Neural cell (in vitro differentiated cells): ENCODE data around the gene DGKG. TPM values are rescaled to one million over a fixed set of nuclear protein-coding genes. Genes with fewer than 3 reads are reported as not detected.

Source experiments
- H2AFZ ChIP-seq: fragments of 200-600, 300-800 bp; sonication (generic), shearing (Covaris generic); 2 replicates; pipeline ENCODE4 v1.6.0; 2014; ENCODE audit warnings: low read depth, mild to moderate bottlenecking, antibody characterized with exemption, low read length, moderate library complexity
- H3F3A ChIP-seq: fragments of 200-600 bp; shearing (Covaris generic); 2 replicates; pipeline ENCODE4 v1.6.1; 2016; ENCODE audit warnings: mild to moderate bottlenecking, moderate library complexity, mixed read lengths, antibody characterized with exemption, low read length; ENCODE audit not compliant: insufficient read depth, poor library complexity, severe bottlenecking
- H3K27ac ChIP-seq: fragments of 200-600, 300-800 bp; sonication (generic), shearing (Covaris generic); 2 replicates; pipeline ENCODE4 v1.5.1; 2014; ENCODE audit warnings: mild to moderate bottlenecking, low read length, moderate library complexity
- H3K27me3 ChIP-seq: fragments of 300-800, 200-600 bp; sonication (generic), shearing (Covaris generic); 2 replicates; pipeline ENCODE4 v1.6.0; 2014; ENCODE audit warnings: mild to moderate bottlenecking, low read depth, low read length, moderate library complexity; ENCODE audit not compliant: insufficient read depth
- H3K36me3 ChIP-seq: fragments of 300-800, 200-600 bp; sonication (generic), shearing (Covaris generic); 2 replicates; pipeline ENCODE4 v1.5.1; 2014; ENCODE audit warnings: mild to moderate bottlenecking, antibody characterized with exemption, low read length, moderate library complexity; ENCODE audit not compliant: insufficient read depth
- H3K4me2 ChIP-seq: fragments of 300-800, 200-600 bp; sonication (generic), shearing (Covaris generic); 2 replicates; pipeline ENCODE4 v1.6.0; 2014; ENCODE audit warnings: mild to moderate bottlenecking, low read length
- H3K4me3 ChIP-seq: fragments of 300-800, 200-600 bp; sonication (generic), shearing (Covaris generic); 2 replicates; pipeline ENCODE4 v1.5.1; 2014; ENCODE audit warnings: mild to moderate bottlenecking, low read length, moderate library complexity
- H3K79me2 ChIP-seq: fragments of 200-600 bp; shearing (Covaris generic); replicated peaks from 2 replicates; pipeline ENCODE4 v1.6.0; 2014; ENCODE audit warnings: mild to moderate bottlenecking, low read length, moderate library complexity; ENCODE audit not compliant: insufficient read depth
- H3K9ac ChIP-seq: fragments of 300-800, 200-600 bp; sonication (generic), shearing (Covaris generic); 2 replicates; pipeline ENCODE4 v1.6.1; 2016; ENCODE audit warnings: mild to moderate bottlenecking, low read length, mixed read lengths
- H3K9me2 ChIP-seq: fragments of 200-600 bp; shearing (Covaris generic); 2 replicates; pipeline ENCODE4 v1.6.1; 2016; ENCODE audit warnings: mild to moderate bottlenecking, low read length, mixed read lengths; ENCODE audit not compliant: insufficient read depth
- H3K9me3 ChIP-seq: fragments of 200-600, 300-800 bp; sonication (generic), shearing (Covaris generic); 2 replicates; pipeline ENCODE4 v1.6.1; 2016; ENCODE audit warnings: mild to moderate bottlenecking, mixed run types, low read length, moderate library complexity, mixed read lengths
- H4K20me1 ChIP-seq: fragments of 200-600 bp; shearing (Covaris generic); 2 replicates; pipeline ENCODE4 v1.6.1; 2016; ENCODE audit warnings: mild to moderate bottlenecking, mixed run types; ENCODE audit not compliant: insufficient read depth
- EP300 ChIP-seq: fragments of 450-650 bp; conservative IDR thresholded peaks from 2 replicates; pipeline ENCODE4 v1.6.1; 2014; ENCODE audit warnings: antibody characterized with exemption, mild to moderate bottlenecking, moderate library complexity; ENCODE audit not compliant: poor library complexity, severe bottlenecking
- EZH2 ChIP-seq: fragments of 200-600, 300-800 bp; shearing (Covaris generic), sonication (generic); IDR thresholded peaks from 2 replicates; pipeline ENCODE4 v1.6.1; 2014; ENCODE audit warnings: antibody characterized with exemption, low read length, borderline replicate concordance, mild to moderate bottlenecking; ENCODE audit not compliant: insufficient read depth, poor library complexity, severe bottlenecking
- MXI1 ChIP-seq: fragments of 450-650 bp; conservative IDR thresholded peaks from 2 replicates; pipeline ENCODE4 v1.6.1; 2014; ENCODE audit warnings: antibody characterized with exemption, mild to moderate bottlenecking; ENCODE audit not compliant: poor library complexity, severe bottlenecking
- POLR2AphosphoS5 ChIP-seq: IDR thresholded peaks from 2 replicates; pipeline ENCODE4 v1.6.1; 2012
- RAD21 ChIP-seq: fragments of 450-650 bp; conservative IDR thresholded peaks from 2 replicates; pipeline ENCODE4 v1.6.1; 2014; ENCODE audit warnings: antibody characterized with exemption, mild to moderate bottlenecking, moderate library complexity
- SMC3 ChIP-seq: fragments of 450-650 bp; conservative IDR thresholded peaks from 2 replicates; pipeline ENCODE4 v1.6.1; 2014; ENCODE audit warnings: antibody characterized with exemption, mild to moderate bottlenecking, moderate library complexity; ENCODE audit not compliant: poor library complexity
- TAF1 ChIP-seq: IDR thresholded peaks from 2 replicates; pipeline ENCODE4 v1.6.1; 2012; ENCODE audit warnings: low read depth
- polyA plus RNA-seq: library from polyadenylated mRNA; depleted of rRNA; stranded (reverse); fragments of >200 nt; gene quantifications from 2 replicates; pipeline ENCODE4 v1.2.3, GENCODE V29; 2014
- TF ChIP-seq, protein P1 (sequence below): IDR thresholded peaks from 2 replicates; pipeline ENCODE4 v1.6.1; 2012; ENCODE audit warnings: borderline replicate concordance
- TF ChIP-seq, protein P2 (sequence below): fragments of 450-650 bp; IDR thresholded peaks from 2 replicates; pipeline ENCODE4 v1.5.1; 2014; ENCODE audit warnings: antibody characterized with exemption, mild to moderate bottlenecking, moderate library complexity; ENCODE audit not compliant: poor library complexity, severe bottlenecking

DGKG gene
- polyA plus RNA-seq, 1 donor from 2014 or later, result not detected

DNA sequence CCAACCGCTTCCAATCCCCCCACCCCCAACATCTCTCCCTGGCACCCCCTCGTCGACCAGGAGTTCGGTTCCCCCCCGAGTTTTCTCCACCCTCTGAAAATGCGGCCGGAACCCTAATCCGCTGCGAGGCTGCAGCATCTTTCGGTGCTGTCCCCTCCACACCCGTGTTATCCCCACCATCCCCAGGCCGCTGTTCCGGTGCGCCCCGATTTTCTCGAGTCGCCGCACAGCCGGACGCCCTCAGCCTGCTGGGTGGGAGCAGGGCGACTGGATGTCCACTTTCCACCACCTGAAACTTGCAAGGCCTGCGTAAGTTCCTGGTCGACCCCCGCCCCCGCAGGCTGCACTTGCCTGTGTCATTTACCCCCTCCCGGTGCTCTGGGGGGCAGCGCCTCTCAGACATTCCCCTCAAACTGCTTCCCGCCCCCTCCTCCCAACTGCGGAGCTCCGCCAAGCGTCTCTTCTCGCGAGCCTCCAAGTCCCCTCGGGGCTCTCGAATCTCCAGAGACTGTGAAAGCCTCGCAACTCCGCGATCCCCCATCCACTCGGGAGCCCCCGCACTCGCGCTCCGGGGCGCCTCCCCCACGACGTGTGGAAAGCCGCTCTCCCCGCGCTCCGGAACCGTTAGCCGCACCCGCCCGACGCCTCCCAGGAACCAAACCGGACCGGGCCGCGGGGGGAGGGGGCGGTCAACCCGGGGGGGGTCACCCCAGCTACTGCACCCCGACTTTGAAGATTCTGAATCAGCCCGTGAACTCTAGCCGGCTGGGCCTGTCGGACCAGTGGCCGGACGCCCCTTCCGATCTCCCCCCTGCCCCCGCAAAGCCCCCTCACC, 253.7 kb downstream of the DGKG start:
- H3K79me2 ChIP-seq, result no peaks in the 10 kb centered on the region
- peak overlapping the region; percentile 90 for H3K4me2 ChIP-seq
- no peaks in the 10 kb centered on the region for H3F3A ChIP-seq
- no peaks in the 10 kb centered on the region for H4K20me1 ChIP-seq
- H3K9ac ChIP-seq, result peak overlapping the region; percentile 67
- H3K4me3 ChIP-seq, result peak overlapping the region; percentile 81
- no peaks in the 10 kb centered on the region for H3K9me2 ChIP-seq
- H3K27ac ChIP-seq, result no peak overlapping the region
- TF ChIP-seq MXI1, result no peak
- TF ChIP-seq RAD21, result no peak
- TF ChIP-seq, protein P1, sequence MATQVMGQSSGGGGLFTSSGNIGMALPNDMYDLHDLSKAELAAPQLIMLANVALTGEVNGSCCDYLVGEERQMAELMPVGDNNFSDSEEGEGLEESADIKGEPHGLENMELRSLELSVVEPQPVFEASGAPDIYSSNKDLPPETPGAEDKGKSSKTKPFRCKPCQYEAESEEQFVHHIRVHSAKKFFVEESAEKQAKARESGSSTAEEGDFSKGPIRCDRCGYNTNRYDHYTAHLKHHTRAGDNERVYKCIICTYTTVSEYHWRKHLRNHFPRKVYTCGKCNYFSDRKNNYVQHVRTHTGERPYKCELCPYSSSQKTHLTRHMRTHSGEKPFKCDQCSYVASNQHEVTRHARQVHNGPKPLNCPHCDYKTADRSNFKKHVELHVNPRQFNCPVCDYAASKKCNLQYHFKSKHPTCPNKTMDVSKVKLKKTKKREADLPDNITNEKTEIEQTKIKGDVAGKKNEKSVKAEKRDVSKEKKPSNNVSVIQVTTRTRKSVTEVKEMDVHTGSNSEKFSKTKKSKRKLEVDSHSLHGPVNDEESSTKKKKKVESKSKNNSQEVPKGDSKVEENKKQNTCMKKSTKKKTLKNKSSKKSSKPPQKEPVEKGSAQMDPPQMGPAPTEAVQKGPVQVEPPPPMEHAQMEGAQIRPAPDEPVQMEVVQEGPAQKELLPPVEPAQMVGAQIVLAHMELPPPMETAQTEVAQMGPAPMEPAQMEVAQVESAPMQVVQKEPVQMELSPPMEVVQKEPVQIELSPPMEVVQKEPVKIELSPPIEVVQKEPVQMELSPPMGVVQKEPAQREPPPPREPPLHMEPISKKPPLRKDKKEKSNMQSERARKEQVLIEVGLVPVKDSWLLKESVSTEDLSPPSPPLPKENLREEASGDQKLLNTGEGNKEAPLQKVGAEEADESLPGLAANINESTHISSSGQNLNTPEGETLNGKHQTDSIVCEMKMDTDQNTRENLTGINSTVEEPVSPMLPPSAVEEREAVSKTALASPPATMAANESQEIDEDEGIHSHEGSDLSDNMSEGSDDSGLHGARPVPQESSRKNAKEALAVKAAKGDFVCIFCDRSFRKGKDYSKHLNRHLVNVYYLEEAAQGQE, result peak; percentile 13
- H3K27me3 ChIP-seq, result peaks cover 47% of the 10 kb centered on the region
- peak overlapping the region; percentile 17 for H2AFZ ChIP-seq
- H3K9me3 ChIP-seq, result no peaks in the 10 kb centered on the region
- H3K36me3 ChIP-seq, result no peaks in the 10 kb centered on the region

DNA sequence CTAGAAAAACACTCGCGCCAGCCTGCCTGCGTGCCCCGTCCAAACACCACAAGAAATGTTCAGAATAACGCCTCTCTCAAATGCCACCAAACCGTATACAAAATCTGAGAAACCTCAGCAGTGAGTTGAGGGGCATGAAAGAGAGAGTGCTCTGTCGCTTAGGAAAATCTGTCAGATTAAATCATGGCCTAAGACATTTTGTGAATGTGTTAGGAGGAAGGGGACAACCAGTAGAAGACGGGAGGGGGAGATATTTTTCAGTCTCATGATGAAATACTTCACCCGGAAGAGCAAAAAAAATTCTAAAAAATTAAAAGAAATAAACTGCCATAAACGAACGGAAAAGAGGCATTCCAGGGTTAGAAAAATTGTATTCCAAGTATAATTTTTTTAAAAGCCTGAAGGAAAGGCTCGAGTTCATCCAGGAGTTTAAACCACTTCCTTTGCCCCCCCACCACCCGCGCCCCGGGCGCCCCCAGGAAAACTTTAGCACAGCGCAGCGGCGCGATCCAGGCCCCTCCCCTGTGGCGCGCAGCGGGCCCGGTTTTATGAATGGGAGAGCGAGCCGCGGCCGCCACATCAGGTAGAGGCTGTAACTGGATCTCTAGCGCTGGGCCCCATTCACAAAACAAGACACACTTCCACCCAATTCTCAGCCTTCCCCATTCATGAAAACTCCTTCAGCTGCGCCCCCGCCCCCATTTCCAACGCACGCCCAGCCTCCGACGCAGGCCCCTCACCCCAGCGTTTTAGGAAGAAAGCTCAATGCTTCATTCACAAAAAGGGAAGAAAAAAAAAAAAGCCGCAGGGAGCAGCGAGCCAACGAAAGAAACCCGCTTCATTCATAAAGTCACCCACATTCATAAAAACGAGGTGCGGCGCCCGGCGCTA, 254.6 kb downstream of the DGKG start:
- peak; percentile 11 for TF ChIP-seq MXI1
- TF ChIP-seq POLR2AphosphoS5, result no peak
- Histone ChIP-seq H2AFZ (peak overlapping the region; percentile 17), H3K9me2 (no peaks in the 10 kb centered on the region), H3K4me2 (peak overlapping the region; percentile 90), H4K20me1 (no peaks in the 10 kb centered on the region), H3K9me3 (no peaks in the 10 kb centered on the region), H3K27ac (no peak overlapping the region), H3K4me3 (peak overlapping the region; percentile 81), H3K9ac (peak overlapping the region; percentile 67), H3K36me3 (no peaks in the 10 kb centered on the region), H3K79me2 (no peaks in the 10 kb centered on the region), H3F3A (no peaks in the 10 kb centered on the region), H3K27me3 (peaks cover 47% of the 10 kb centered on the region)

DNA sequence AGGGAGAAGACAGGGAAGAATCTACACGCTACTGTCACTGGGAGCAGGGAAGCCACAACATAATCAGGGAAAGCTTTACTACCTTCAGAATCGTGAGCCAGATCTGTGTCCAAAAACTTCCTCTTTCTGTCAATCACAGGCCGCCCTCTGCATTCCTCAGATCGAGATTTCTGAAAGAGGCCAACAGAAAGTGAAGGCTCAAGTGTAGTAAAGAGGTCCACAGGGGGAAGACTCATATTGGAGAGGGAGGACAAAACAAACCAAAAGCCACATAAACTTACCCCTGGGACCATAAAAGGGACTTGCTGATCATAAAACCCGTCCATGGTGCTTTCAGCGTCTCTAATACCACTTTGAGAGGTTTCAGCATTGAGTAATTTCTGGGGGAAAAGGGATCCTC, 256.5 kb downstream of the DGKG start:
- no peaks in the 10 kb centered on the region for H3K79me2 ChIP-seq
- H3K4me2 ChIP-seq, result no peak overlapping the region
- no peaks in the 10 kb centered on the region for H4K20me1 ChIP-seq
- no peak overlapping the region for H2AFZ ChIP-seq
- no peak overlapping the region for H3K9ac ChIP-seq
- H3K27ac ChIP-seq, result no peak overlapping the region
- H3F3A ChIP-seq, result no peaks in the 10 kb centered on the region
- TF ChIP-seq SMC3 (no peak), RAD21 (no peak), EZH2 (no peak), EP300 (no peak), MXI1 (no peak), POLR2AphosphoS5 (no peak), TAF1 (no peak)
- TF ChIP-seq, protein P1, result no peak
- TF ChIP-seq, protein P2, sequence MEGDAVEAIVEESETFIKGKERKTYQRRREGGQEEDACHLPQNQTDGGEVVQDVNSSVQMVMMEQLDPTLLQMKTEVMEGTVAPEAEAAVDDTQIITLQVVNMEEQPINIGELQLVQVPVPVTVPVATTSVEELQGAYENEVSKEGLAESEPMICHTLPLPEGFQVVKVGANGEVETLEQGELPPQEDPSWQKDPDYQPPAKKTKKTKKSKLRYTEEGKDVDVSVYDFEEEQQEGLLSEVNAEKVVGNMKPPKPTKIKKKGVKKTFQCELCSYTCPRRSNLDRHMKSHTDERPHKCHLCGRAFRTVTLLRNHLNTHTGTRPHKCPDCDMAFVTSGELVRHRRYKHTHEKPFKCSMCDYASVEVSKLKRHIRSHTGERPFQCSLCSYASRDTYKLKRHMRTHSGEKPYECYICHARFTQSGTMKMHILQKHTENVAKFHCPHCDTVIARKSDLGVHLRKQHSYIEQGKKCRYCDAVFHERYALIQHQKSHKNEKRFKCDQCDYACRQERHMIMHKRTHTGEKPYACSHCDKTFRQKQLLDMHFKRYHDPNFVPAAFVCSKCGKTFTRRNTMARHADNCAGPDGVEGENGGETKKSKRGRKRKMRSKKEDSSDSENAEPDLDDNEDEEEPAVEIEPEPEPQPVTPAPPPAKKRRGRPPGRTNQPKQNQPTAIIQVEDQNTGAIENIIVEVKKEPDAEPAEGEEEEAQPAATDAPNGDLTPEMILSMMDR, result no peak
- H3K36me3 ChIP-seq, result no peaks in the 10 kb centered on the region
- H3K9me3 ChIP-seq, result no peaks in the 10 kb centered on the region
- H3K27me3 ChIP-seq, result peaks cover 38% of the 10 kb centered on the region
- no peak overlapping the region for H3K4me3 ChIP-seq
- H3K9me2 ChIP-seq, result no peaks in the 10 kb centered on the region
